Thymus (tissue), 14 donors: ENCODE results near the gene CENPP. TPM values are rescaled to one million over a fixed set of nuclear protein-coding genes. Genes with fewer than 3 reads are reported as not detected.

Source experiments
- DNase-seq, 9 donors: peaks; one replicate each; pipeline ENCODE4 v3.0.0-alpha.2; 2013; ENCODE audit warnings: low spot score in 9 of 9, low read depth in 6 of 9, missing footprints in 1 of 9
- H3K27ac ChIP-seq, 2 donors: one replicate each; pipeline ENCODE4 v1.5.1; 2013; ENCODE audit warnings: control low read depth in 1 of 2, low read depth in 1 of 2, low read length in 1 of 2, mild to moderate bottlenecking in 1 of 2, moderate library complexity in 1 of 2
- H3K27me3 ChIP-seq, 2 donors: one replicate each; pipeline ENCODE4 v1.5.1; 2013; ENCODE audit warnings: low read length in 1 of 2; ENCODE audit not compliant: control insufficient read depth in 2 of 2, insufficient read depth in 1 of 2
- H3K36me3 ChIP-seq, 2 donors: one replicate each; pipeline ENCODE4 v1.5.1; 2013; ENCODE audit warnings: low read length in 1 of 2, mild to moderate bottlenecking in 1 of 2, moderate library complexity in 1 of 2; ENCODE audit not compliant: control insufficient read depth in 2 of 2, insufficient read depth in 2 of 2
- H3K4me1 ChIP-seq, 2 donors: one replicate each; pipeline ENCODE4 v1.5.1; 2013; ENCODE audit warnings: low read length in 2 of 2; ENCODE audit not compliant: control insufficient read depth in 2 of 2, insufficient read depth in 2 of 2
- H3K4me3 ChIP-seq, 2 donors: one replicate each; pipeline ENCODE4 v1.5.1; 2013; ENCODE audit warnings: low read length in 2 of 2, control low read depth in 1 of 2, mild to moderate bottlenecking in 1 of 2
- H3K9me3 ChIP-seq, 2 donors: one replicate each; pipeline ENCODE4 v1.5.1; 2013; ENCODE audit warnings: low read length in 1 of 2, mild to moderate bottlenecking in 1 of 2; ENCODE audit not compliant: control insufficient read depth in 2 of 2, insufficient read depth in 1 of 2
- WGBS: extraction: QIAGEN DNeasy Blood & Tissue Kit; methylation state at CpG from one replicate; pipeline ENCODE4 v1.1.7; 2013; 5-methylcytosine and 5-hydroxymethylcytosine counted together
- long read RNA-seq, 10 donors: transcript quantifications; one replicate each; lab custom pipeline, GENCODE V29; 2026
- polyA plus RNA-seq: library from polyadenylated mRNA; stranded (reverse); fragments of 200-250 nt; gene quantifications from one replicate; pipeline ENCODE4 v1.2.3, GENCODE V29; 2013
- total RNA-seq: library from RNA; stranded (reverse); fragments of 120-200 nt; gene quantifications from one replicate; pipeline ENCODE4 v1.2.4, GENCODE V29; 2013
- donor health status: healthy.

The CENPP gene
- 13.8 TPM for total RNA-seq
- 3.9 TPM for polyA plus RNA-seq
- long read RNA-seq, donor 1 = 0 reads
- long read RNA-seq, donor 2 = 0 reads
- long read RNA-seq, donor 3, transcript CENPP-201 (3 exons, 3,088 nt) = major isoform, 6 of 21 reads
- long read RNA-seq, donor 3, transcript CENPP-204 (5 exons, 570 nt) = minor isoform, 5 of 21 reads
- long read RNA-seq, donor 3, partial matches to known transcripts = 9 of 21 reads
- long read RNA-seq, donor 3, other reads (novel, unspliced or antisense) = 0 of 21 reads
- long read RNA-seq, donor 4, partial matches to known transcripts = 0 of 3 reads
- long read RNA-seq, donor 4, other reads (novel, unspliced or antisense) = 0 of 3 reads
- long read RNA-seq, donor 5, transcript CENPP-204 (5 exons, 570 nt) = major isoform, 7 of 51 reads
- long read RNA-seq, donor 5, partial matches to known transcripts = 30 of 51 reads
- long read RNA-seq, donor 5, other reads (novel, unspliced or antisense) = 11 of 51 reads
- long read RNA-seq, donor 6, partial matches to known transcripts = 0 of 22 reads
- long read RNA-seq, donor 6, other reads (novel, unspliced or antisense) = 17 of 22 reads
- long read RNA-seq, donor 7, transcript CENPP-201 (3 exons, 3,088 nt) = major isoform, 5 of 8 reads
- long read RNA-seq, donor 7, partial matches to known transcripts = 0 of 8 reads
- long read RNA-seq, donor 7, other reads (novel, unspliced or antisense) = 0 of 8 reads
- long read RNA-seq, donor 8, partial matches to known transcripts = 0 of 2 reads
- long read RNA-seq, donor 8, other reads (novel, unspliced or antisense) = 0 of 2 reads
- long read RNA-seq, donor 9, transcript CENPP-204 (5 exons, 570 nt) = major isoform, 5 of 7 reads
- long read RNA-seq, donor 9, partial matches to known transcripts = 0 of 7 reads
- long read RNA-seq, donor 9, other reads (novel, unspliced or antisense) = 0 of 7 reads
- long read RNA-seq, donor 10, full-length matches to known transcripts = 8 of 8 reads
- long read RNA-seq, donor 10, partial matches to known transcripts = 0 of 8 reads
- long read RNA-seq, donor 10, other reads (novel, unspliced or antisense) = 0 of 8 reads

DNA sequence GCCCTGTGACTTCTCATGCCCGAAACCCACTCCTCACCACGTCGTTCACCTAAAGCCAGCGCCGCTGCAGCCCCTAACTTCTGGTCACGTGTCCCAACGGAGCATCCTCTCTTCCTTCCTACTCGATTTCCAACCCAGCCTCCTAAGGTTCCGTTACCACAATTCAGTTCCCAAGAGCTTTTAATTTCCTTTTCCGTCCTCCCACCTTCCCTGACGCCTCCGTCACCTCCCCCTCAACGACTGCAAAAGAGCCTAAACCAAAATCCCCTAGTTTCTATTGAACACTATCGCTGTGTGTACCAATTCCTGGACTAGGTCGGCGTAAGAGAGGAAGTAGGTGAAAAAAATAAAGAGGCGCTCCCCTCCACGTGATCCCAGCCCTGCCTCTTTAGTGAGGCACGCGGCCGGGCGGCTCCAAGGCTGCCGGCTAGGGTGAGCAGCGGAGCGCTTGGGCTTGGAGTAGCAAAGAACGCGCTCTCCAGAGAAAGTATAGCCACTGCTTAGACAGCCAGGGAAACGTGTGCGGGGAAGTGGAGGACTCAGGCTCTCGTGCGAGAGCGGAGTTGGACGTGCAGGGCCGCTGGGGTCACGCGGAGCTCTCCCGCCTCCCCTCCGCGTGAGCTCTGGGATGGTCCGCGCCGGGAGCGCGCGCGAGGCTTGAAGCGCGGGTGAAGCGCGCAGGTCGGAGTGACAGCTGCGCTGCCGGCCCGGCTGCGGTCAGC is at the start of gene CENPP, which contains the start of gene NOL8:
TSS of gene CENPP (plus strand) at position 685 of the 722 bp plus-strand sequence.
TSS of gene NOL8 (minus strand) at position 82 of the 722 bp plus-strand sequence. CDS start 1,189 bp downstream, outside the sequence.
- WGBS = under 1% methylated on average over 55 of the region's 55 CpGs
- peaks cover 0 to 18% of the 10 kb centered on the region in 2 donors for H3K36me3 ChIP-seq
- H3K4me3 ChIP-seq = peak within 1 kb of the TSS; percentile 80 to 90
- H3K27ac ChIP-seq = peak within 1 kb of the TSS; percentile 94 to 96
- no peaks in the 10 kb centered on the region for H3K9me3 ChIP-seq
- peaks cover 7 to 8% of the 10 kb centered on the region in 2 donors for H3K4me1 ChIP-seq
- peak; percentile 83 to 96 (median 87) for DNase-seq
- H3K27me3 ChIP-seq = no peaks in the 10 kb centered on the region

DNA sequence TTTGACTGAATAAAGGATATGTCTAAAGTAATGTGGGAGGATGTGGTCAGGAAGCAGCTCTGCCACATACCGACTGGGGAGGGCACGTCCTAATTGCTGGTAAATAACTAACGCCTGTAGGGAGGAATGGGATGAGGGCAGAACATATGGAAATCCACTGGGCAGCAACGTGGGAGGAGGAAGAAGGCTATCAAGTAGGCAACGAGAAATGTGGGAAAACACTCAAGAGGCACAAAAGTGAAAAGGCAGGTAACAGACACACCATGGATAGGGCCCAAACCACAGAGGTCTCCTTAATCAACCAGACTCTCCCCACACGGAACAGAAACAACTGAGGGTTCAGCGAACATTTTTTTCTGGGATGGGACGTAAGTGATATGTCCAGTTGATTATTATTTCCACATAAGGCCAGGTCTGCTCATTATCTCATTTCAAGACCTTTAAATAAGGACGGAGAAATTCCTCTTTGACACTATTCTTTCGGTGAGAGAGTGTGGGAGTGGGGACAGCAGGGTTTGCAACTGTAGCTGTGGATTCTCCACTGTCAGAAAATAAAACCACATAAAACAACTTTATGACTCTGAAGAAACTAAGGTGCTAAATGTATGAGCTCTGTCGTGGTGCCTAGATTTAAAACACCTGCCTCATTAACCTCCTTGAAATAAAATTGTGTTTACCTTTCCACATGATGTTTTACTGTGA is 49.3 kb upstream of the CENPP start:
- no peaks in the 10 kb centered on the region for H3K4me1 ChIP-seq
- peak in 1 of 9 donors; percentile 6 for DNase-seq
- no peaks in the 10 kb centered on the region for H3K9me3 ChIP-seq
- peaks cover 35 to 81% of the 10 kb centered on the region in 2 donors for H3K36me3 ChIP-seq
- no peak overlapping the region for H3K4me3 ChIP-seq
- no peaks in the 10 kb centered on the region for H3K27me3 ChIP-seq
- 47% methylated on average over 11 of the region's 11 CpGs for WGBS
- no peak overlapping the region for H3K27ac ChIP-seq

GRCh38 chr9:92278110-92278509 is 47.6 kb upstream of the CENPP start:
- no peaks in the 10 kb centered on the region for H3K27me3 ChIP-seq
- no peaks in the 10 kb centered on the region for H3K4me1 ChIP-seq
- no peak overlapping the region for H3K4me3 ChIP-seq
- peaks cover 38 to 81% of the 10 kb centered on the region in 2 donors for H3K36me3 ChIP-seq
- no peak overlapping the region for H3K27ac ChIP-seq
- WGBS = 96% methylated on average over 2 of the region's 2 CpGs
- DNase-seq = no peak
- H3K9me3 ChIP-seq = no peaks in the 10 kb centered on the region

- Histone ChIP-seq H3K9me3 (no peaks in the 10 kb centered on the region), H3K36me3 (peaks cover 33 to 81% of the 10 kb centered on the region in 2 donors), H3K4me3 (no peak overlapping the region), H3K4me1 (no peaks in the 10 kb centered on the region), H3K27me3 (no peaks in the 10 kb centered on the region), H3K27ac (no peak overlapping the region)
- WGBS = 92% methylated on average over 1 of the region's 1 CpG
- no peak for DNase-seq
Measured at GRCh38 chr9:92279302-92279701, 46.5 kb upstream of the CENPP start.

GRCh38 chr9:92289708-92290390 is 35.9 kb upstream of the CENPP start:
- no peak overlapping the region for H3K27ac ChIP-seq
- no peaks in the 10 kb centered on the region for H3K9me3 ChIP-seq
- 97% methylated on average over 5 of the region's 5 CpGs for WGBS
- H3K36me3 ChIP-seq = peaks cover 12 to 32% of the 10 kb centered on the region in 2 donors
- no peak overlapping the region for H3K4me3 ChIP-seq
- H3K27me3 ChIP-seq = no peaks in the 10 kb centered on the region
- no peak for DNase-seq
- H3K4me1 ChIP-seq = peaks cover 6 to 12% of the 10 kb centered on the region in 2 donors

GRCh38 chr9:92290785-92291429 is 34.8 kb upstream of the CENPP start:
- Histone ChIP-seq H3K36me3 (peaks cover 6 to 22% of the 10 kb centered on the region in 2 donors), H3K4me3 (no peak overlapping the region), H3K27ac (no peak overlapping the region), H3K27me3 (no peaks in the 10 kb centered on the region), H3K9me3 (no peaks in the 10 kb centered on the region), H3K4me1 (peaks cover 6 to 12% of the 10 kb centered on the region in 2 donors)
- WGBS = 90% methylated on average over 1 of the region's 1 CpG
- DNase-seq = no peak

DNA sequence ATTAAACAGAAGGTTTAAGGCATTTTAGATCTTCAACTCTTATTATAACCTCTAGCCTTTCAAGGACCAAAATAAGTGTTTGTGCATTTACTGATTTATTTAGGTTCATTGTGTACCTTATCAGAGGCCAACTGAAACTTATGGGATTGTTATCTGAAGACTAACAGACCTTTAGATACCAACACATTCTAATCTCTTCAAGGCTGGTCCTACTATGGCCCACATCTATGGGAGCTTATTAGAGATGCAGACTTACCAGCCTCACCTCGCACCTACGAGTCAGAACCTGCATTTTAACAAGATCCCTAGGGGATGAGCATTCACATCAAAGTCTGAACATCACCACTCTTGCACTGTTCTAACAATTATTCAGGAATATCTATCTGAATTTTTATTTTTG is 34.2 kb upstream of the CENPP start:
- H3K4me1 ChIP-seq = peaks cover 6 to 12% of the 10 kb centered on the region in 2 donors
- H3K4me3 ChIP-seq = no peak overlapping the region
- H3K36me3 ChIP-seq = peaks cover 6 to 20% of the 10 kb centered on the region in 2 donors
- H3K9me3 ChIP-seq = no peaks in the 10 kb centered on the region
- 96% methylated on average over 2 of the region's 2 CpGs for WGBS
- no peak for DNase-seq
- H3K27ac ChIP-seq = no peak overlapping the region
- no peaks in the 10 kb centered on the region for H3K27me3 ChIP-seq
